Panc1 (cell line): Measurements from ENCODE around the gene STMND1.

Experiments
- POLR2AphosphoS5 ChIP-seq: IDR thresholded peaks from 2 replicates; pipeline ENCODE4 v1.6.1; 2012; ENCODE audit warnings: mild to moderate bottlenecking, low read depth, low read length, moderate library complexity
- TCF7L2 ChIP-seq: IDR thresholded peaks from 2 replicates; pipeline ENCODE4 v1.6.1; 2011; ENCODE audit warnings: mild to moderate bottlenecking, low read depth, low read length, inconsistent platforms
- TF ChIP-seq, protein P1 (sequence below): fragments of 450-650 bp; IDR thresholded peaks from 2 replicates; pipeline ENCODE4 v1.5.1; 2017; ENCODE audit warnings: mild to moderate bottlenecking

- TF ChIP-seq, protein P1, sequence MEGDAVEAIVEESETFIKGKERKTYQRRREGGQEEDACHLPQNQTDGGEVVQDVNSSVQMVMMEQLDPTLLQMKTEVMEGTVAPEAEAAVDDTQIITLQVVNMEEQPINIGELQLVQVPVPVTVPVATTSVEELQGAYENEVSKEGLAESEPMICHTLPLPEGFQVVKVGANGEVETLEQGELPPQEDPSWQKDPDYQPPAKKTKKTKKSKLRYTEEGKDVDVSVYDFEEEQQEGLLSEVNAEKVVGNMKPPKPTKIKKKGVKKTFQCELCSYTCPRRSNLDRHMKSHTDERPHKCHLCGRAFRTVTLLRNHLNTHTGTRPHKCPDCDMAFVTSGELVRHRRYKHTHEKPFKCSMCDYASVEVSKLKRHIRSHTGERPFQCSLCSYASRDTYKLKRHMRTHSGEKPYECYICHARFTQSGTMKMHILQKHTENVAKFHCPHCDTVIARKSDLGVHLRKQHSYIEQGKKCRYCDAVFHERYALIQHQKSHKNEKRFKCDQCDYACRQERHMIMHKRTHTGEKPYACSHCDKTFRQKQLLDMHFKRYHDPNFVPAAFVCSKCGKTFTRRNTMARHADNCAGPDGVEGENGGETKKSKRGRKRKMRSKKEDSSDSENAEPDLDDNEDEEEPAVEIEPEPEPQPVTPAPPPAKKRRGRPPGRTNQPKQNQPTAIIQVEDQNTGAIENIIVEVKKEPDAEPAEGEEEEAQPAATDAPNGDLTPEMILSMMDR: no peak
- TF ChIP-seq POLR2AphosphoS5: no peak
- no peak for TF ChIP-seq TCF7L2
Measured at GRCh38 chr6:17178754-17179529, 77.1 kb downstream of the STMND1 start.
